Heart right ventricle (tissue), 16 donors: ENCODE measurements around the gene ARHGEF17. TPM values are rescaled to one million over a fixed set of nuclear protein-coding genes. Genes with fewer than 3 reads are reported as not detected.
A peak's percentile ranks its signal among the peaks of the same experiment; 100 is the strongest.

Source experiments
- ATAC-seq, 8 donors: fragments of 200-7000 bp; cut with Tn5 transposase; one replicate each; pipeline ENCODE4 v1.9.1; 2020; ENCODE audit warnings: mild to moderate bottlenecking in 8 of 8, moderate library complexity in 8 of 8, moderate number of reproducible peaks in 1 of 8
- DNase-seq, 2 donors: peaks; one replicate each; pipeline ENCODE4 v3.0.0-alpha.2; 2020
- H3K27ac ChIP-seq, 10 donors: fragments of 200-600 bp; sonication (generic) in 2 of 10; one replicate each; pipeline versions ENCODE4 v1.5.0 to v1.8.0; 2020 to 2022; ENCODE audit warnings: mild to moderate bottlenecking in 3 of 10
- H3K27me3 ChIP-seq, 7 donors: fragments of 200-600 bp; one replicate each; pipeline ENCODE4 v1.8.0; 2021 to 2022; ENCODE audit warnings: mild to moderate bottlenecking in 2 of 7
- H3K36me3 ChIP-seq, 9 donors: fragments of 200-600 bp; sonication (generic) in 1 of 9; one replicate each; pipeline versions ENCODE4 v1.5.0 to v1.8.0; 2020 to 2022; ENCODE audit warnings: mild to moderate bottlenecking in 2 of 9
- H3K4me1 ChIP-seq, 9 donors: fragments of 200-600 bp; sonication (generic) in 1 of 9; one replicate each; pipeline versions ENCODE4 v1.5.0 to v1.8.0; 2020 to 2022; ENCODE audit warnings: mild to moderate bottlenecking in 4 of 9
- H3K4me3 ChIP-seq, 10 donors: fragments of 200-600 bp; sonication (generic) in 2 of 10; one replicate each; pipeline versions ENCODE4 v1.5.0 to v1.8.0; 2020 to 2022; ENCODE audit warnings: mild to moderate bottlenecking in 7 of 10, moderate library complexity in 2 of 10
- H3K9me3 ChIP-seq, 11 donors: fragments of 200-600 bp in 10 of 11; sonication (generic) in 2 of 11; one replicate each; pipeline versions ENCODE4 v1.5.0 to v1.8.0; 2013 to 2022; ENCODE audit warnings: mild to moderate bottlenecking in 2 of 11, control low read depth in 1 of 11, moderate library complexity in 1 of 11
- WGBS, 2 donors: extraction: QIAGEN DNeasy Blood & Tissue Kit; methylation state at CpG; one replicate each; pipeline ENCODE4 v1.1.7; 2013; ENCODE audit warnings: inconsistent platforms in 1 of 2; 5-methylcytosine and 5-hydroxymethylcytosine counted together
- intact Hi-C, 10 donors: fragments of 100-400 bp; cut with DNase I; formaldehyde crosslinking; loops; one replicate each; pipeline versions ENCODE4 v1.11.1 to v1.14.2; 2022
- polyA plus RNA-seq, 2 donors: library from polyadenylated mRNA; stranded (reverse); fragments of 200-250 nt; gene quantifications; one replicate each; pipeline ENCODE4 v1.2.3, GENCODE V29; 2013
- total RNA-seq, 10 donors: library from RNA; stranded (reverse); fragmentation: NEBNext Ultra II Directional in 3 of 10; extraction: Animal tissue kit (Norgen Biotek cat#: 25700) in 3 of 10; gene quantifications; one replicate each; pipeline versions ENCODE4 v1.2.1 to v1.2.4, GENCODE V29; 2021 to 2023
- TF ChIP-seq, protein P1 (sequence below), 9 donors: fragments of 200-600 bp; sonication (generic) in 2 of 9; IDR thresholded peaks; one replicate each; pipeline versions ENCODE4 v1.5.0 to v1.8.0; 2021 to 2022; ENCODE audit warnings: antibody characterized with exemption in 9 of 9, mild to moderate bottlenecking in 5 of 9, moderate library complexity in 1 of 9
- donor health status: Arrhythmogenic right ventricular cardiomyopathy.
- donor health status: ischemic (EF 13 %, LVEDD 7.1; RV severe dilation, severe dysfunction).
- donor health status: healthy with polysubstance abuse.
- donor health status: DM: no; HTN: yes; CAD: no.
- donor health status: DM: no; HTN: no; CAD: no.
- donor health status: ischemic (EF 25% LVEDD 6.9; RV normal size, moderate dysfunction).
- donor health status: ischemic (EF 25% LVEDD 5.7; RV mildly dilated, moderate dysfunction).
- donor health status: healthy.
- donor health status: DM: yes; HTN: yes; CAD: no.
- donor health status: Ischemic cardiomyopathy.
- donor health status: ischemic (EF 35%, LVEDD 5.7; RV mildly dilated, moderate dysfunction).
- donor health status: nonischemic (EF 11% LVEDD 7.7; RV severe dilation, severe dysfunction).
- donor health status: DM: yes; HTN: yes; CAD: no.
- donor health status: PGD.
- donor health status: ischemic (EF 29% LVEDD 5.4; RV normal size, mild dysfunction).
- donor health status: nonischemic (EF 23%, LVEDD 6.1; RV moderate dilation, normal function).

The ARHGEF17 gene
- total and polyA plus RNA-seq, 12 donors: 38.6 to 67.4 (median 51.2) TPM

DNA sequence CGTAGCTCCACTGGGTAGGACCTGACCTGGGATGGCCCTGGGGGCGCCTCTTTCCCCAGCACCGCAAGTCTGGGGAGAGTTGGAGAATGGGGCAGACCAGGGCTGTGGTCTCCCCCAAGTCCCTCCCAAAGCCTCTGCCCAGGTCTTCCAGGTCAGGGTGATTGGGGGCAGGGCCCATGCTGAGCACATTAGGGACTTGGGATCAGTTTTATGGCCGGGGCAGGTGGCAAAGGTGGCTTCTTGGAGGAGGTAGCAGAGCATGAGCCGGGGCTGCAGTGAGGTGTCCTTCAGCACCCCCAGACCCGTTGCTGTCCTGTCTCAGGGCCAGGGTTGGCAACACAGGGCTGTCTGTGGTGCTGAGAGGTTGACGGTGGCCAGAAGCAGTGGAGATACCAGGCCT lies 74.1 kb downstream of the ARHGEF17 start:
- H3K27ac ChIP-seq: peak overlapping the region in 1 of 10 donors; percentile 99
- no peak for DNase-seq
- TF ChIP-seq, protein P1, sequence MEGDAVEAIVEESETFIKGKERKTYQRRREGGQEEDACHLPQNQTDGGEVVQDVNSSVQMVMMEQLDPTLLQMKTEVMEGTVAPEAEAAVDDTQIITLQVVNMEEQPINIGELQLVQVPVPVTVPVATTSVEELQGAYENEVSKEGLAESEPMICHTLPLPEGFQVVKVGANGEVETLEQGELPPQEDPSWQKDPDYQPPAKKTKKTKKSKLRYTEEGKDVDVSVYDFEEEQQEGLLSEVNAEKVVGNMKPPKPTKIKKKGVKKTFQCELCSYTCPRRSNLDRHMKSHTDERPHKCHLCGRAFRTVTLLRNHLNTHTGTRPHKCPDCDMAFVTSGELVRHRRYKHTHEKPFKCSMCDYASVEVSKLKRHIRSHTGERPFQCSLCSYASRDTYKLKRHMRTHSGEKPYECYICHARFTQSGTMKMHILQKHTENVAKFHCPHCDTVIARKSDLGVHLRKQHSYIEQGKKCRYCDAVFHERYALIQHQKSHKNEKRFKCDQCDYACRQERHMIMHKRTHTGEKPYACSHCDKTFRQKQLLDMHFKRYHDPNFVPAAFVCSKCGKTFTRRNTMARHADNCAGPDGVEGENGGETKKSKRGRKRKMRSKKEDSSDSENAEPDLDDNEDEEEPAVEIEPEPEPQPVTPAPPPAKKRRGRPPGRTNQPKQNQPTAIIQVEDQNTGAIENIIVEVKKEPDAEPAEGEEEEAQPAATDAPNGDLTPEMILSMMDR (IDR thresholded peaks at IDR 0.05): no peak
- no peaks in the 10 kb centered on the region for H3K9me3 ChIP-seq
- H3K4me3 ChIP-seq: no peak overlapping the region
- H3K36me3 ChIP-seq: peaks cover 0 to 4% (median 0%) of the 10 kb centered on the region in 9 donors
- 88 to 89% methylated on average over 7 of the region's 7 CpGs for WGBS, 2 donors
- no peaks in the 10 kb centered on the region for H3K27me3 ChIP-seq
- intact Hi-C loops: no loop called here
- H3K4me1 ChIP-seq: peaks cover 20 to 100% (median 77%) of the 10 kb centered on the region in 9 donors
- no peak for ATAC-seq

DNA sequence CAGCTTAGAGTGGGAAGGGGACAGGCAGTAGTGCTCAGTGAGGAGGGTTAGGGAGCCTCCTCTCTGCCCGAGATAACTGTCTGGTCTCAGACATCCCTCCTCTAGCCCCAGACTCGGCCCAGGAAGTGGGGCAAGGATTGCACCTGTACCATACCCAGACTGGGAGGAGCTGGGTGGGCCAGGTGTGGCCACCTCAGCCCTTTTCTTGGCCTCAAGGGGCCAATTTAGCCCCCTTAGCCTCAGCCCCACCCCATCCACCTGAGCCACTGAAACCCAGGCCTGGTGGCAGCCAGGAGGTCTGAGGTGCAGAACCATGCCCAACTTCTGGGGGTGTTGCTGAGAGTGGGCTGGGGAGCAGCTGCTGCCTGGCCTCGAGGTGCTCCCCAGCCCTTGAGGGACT lies 74.7 kb downstream of the ARHGEF17 start:
- intact Hi-C loops: no loop called here
- ATAC-seq: no peak
- no peak for DNase-seq
- H3K36me3 ChIP-seq: peaks cover 0 to 4% (median 0%) of the 10 kb centered on the region in 9 donors
- no peaks in the 10 kb centered on the region for H3K9me3 ChIP-seq
- peak overlapping the region in 2 of 10 donors; percentile 53 to 99 for H3K27ac ChIP-seq
- H3K27me3 ChIP-seq: no peaks in the 10 kb centered on the region
- 73 to 80% methylated on average over 3 of the region's 3 CpGs for whole genome bisulfite sequencing, 2 donors
- TF ChIP-seq, protein P1 (IDR thresholded peaks at IDR 0.05): no peak
- H3K4me1 ChIP-seq: peaks cover 20 to 100% (median 76%) of the 10 kb centered on the region in 9 donors
- H3K4me3 ChIP-seq: no peak overlapping the region

DNA sequence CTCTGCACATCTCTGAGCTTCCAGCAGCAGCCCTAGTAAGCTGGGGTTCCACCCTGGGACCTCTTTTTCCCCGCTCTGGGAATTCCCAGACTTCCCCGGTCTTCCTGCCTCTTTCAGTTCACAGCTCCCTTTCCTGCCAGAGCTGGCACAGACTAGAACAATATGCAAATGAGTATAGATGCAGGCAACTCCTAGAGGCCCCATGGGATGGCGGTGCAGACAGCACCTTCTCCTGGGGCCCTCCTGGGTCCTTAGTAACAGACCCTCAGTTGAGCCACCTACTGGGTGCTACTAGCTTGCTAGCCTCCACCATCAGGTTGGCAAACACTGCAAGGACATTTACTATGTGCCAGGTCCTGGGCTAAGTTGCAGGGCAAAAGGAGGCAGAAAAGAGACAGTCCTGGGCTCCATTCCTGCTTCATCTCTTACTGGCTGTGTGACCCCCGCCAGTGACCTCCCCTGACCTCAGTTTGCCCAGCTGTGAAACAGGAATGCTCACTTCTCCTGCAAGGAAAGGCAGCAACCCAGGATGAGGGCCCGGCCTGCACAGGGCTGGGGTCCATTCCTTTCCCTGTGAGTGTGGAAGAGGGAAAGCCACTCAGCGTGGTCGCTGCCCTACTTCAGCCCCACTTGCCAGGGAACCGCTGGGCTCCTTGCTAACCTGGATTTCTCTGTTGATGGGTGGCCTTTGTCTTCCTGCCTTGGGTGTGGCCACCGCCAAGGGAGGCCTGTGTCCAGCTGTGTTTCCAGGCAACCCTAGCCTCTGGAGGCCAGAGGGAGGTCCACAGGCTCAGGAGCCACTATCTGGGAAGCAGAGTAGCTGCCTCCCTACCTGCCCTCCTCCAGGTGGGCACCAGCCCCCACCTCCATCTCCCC lies 75.4 kb downstream of the ARHGEF17 start:
- no peaks in the 10 kb centered on the region for H3K9me3 ChIP-seq
- DNase-seq (no peak), ATAC-seq (peak in 1 of 8 donors; percentile 20)
- peaks cover 20 to 100% (median 81%) of the 10 kb centered on the region in 9 donors for H3K4me1 ChIP-seq
- no peak overlapping the region for H3K4me3 ChIP-seq
- intact Hi-C loops: no loop called here
- TF ChIP-seq, protein P1 (IDR thresholded peaks at IDR 0.05): no peak
- peaks cover 0 to 8% (median 0%) of the 10 kb centered on the region in 9 donors for H3K36me3 ChIP-seq
- peak overlapping the region in 4 of 10 donors; percentile 28 to 99 (median 55) for H3K27ac ChIP-seq
- H3K27me3 ChIP-seq: no peaks in the 10 kb centered on the region
- WGBS, 2 donors: 57 to 66% methylated on average over 9 of the region's 9 CpGs

DNA sequence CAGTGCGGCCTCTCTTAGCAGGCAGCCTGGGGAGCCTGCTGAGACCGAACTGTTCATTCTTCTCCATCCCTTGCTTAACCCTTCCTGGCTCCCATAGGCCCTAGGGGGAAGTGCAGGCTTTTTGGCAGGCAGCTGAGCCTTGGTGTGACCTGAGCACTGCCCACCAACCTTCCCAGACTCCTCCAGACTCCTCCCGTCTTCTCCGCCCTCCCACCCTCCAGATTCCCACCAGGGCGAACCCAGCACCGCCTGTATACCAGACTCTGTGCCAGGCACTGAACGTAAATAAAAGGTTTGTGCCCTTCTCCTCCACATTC lies 76.0 kb downstream of the ARHGEF17 start:
- H3K27me3 ChIP-seq: no peaks in the 10 kb centered on the region
- H3K27ac ChIP-seq: peak overlapping the region in 4 of 10 donors; percentile 39 to 99 (median 72)
- 90 to 97% methylated on average over 7 of the region's 7 CpGs for WGBS, 2 donors
- H3K36me3 ChIP-seq: peaks cover 0 to 14% (median 0%) of the 10 kb centered on the region in 9 donors
- intact Hi-C loops: no loop called here
- no peaks in the 10 kb centered on the region for H3K9me3 ChIP-seq
- ATAC-seq: no peak
- H3K4me3 ChIP-seq: no peak overlapping the region
- TF ChIP-seq, protein P1 (IDR thresholded peaks at IDR 0.05): no peak
- DNase-seq: no peak
- H3K4me1 ChIP-seq: peaks cover 24 to 100% (median 81%) of the 10 kb centered on the region in 9 donors
